SK-N-SH treated with all-trans-retinoic acid at 6 μM for 48 hours (cell line): ENCODE results near the gene TCAF1.

ENCODE experiments used
- ARNTL ChIP-seq: fragments of 450-650 bp; formaldehyde crosslinking; IDR thresholded peaks from 2 replicates; pipeline ENCODE4 v1.5.0; 2020; ENCODE audit warnings: low read depth, mild to moderate bottlenecking, moderate library complexity, borderline replicate concordance
- GLIS3 ChIP-seq: fragments of 250-450 bp; sonication (Bioruptor Pico); IDR thresholded peaks from 2 replicates; pipeline ENCODE4 v1.5.0; 2020; ENCODE audit warnings: mild to moderate bottlenecking, moderate library complexity
- PPARA ChIP-seq: fragments of 250-450 bp; sonication (Bioruptor Pico); IDR thresholded peaks from 2 replicates; pipeline ENCODE4 v1.5.0; 2020; ENCODE audit warnings: mild to moderate bottlenecking, borderline replicate concordance
- ZC3H10 ChIP-seq: fragments of 250-450 bp; sonication (Bioruptor Pico); IDR thresholded peaks from 2 replicates; pipeline ENCODE4 v1.5.1; 2021; ENCODE audit warnings: mild to moderate bottlenecking, moderate library complexity
- ZFP30 ChIP-seq: fragments of 450-650 bp; formaldehyde crosslinking; IDR thresholded peaks from 2 replicates; pipeline ENCODE4 v1.5.0; 2022; ENCODE audit warnings: mild to moderate bottlenecking, moderate library complexity
- ZNF565 ChIP-seq: fragments of 450-650 bp; formaldehyde crosslinking; conservative IDR thresholded peaks from 2 replicates; pipeline ENCODE4 v1.5.0; 2020; ENCODE audit warnings: low read depth, mild to moderate bottlenecking, moderate library complexity
- ZNF70 ChIP-seq: fragments of 450-650 bp; formaldehyde crosslinking; IDR thresholded peaks from 2 replicates; pipeline ENCODE4 v1.5.0; 2020; ENCODE audit warnings: mild to moderate bottlenecking, moderate library complexity
- TF ChIP-seq, protein P1 (sequence below): fragments of 250-450 bp; sonication (Bioruptor Pico); IDR thresholded peaks from 2 replicates; pipeline ENCODE4 v1.8.0; 2020; ENCODE audit warnings: mild to moderate bottlenecking, moderate library complexity, borderline replicate concordance

GRCh38 chr7:143898810-143899209, 3.2 kb downstream of the TCAF1 start:
- TF ChIP-seq ARNTL (CRISPR knock-in tag), result no peak
- no peak for TF ChIP-seq PPARA (CRISPR knock-in tag)
- TF ChIP-seq, protein P1, sequence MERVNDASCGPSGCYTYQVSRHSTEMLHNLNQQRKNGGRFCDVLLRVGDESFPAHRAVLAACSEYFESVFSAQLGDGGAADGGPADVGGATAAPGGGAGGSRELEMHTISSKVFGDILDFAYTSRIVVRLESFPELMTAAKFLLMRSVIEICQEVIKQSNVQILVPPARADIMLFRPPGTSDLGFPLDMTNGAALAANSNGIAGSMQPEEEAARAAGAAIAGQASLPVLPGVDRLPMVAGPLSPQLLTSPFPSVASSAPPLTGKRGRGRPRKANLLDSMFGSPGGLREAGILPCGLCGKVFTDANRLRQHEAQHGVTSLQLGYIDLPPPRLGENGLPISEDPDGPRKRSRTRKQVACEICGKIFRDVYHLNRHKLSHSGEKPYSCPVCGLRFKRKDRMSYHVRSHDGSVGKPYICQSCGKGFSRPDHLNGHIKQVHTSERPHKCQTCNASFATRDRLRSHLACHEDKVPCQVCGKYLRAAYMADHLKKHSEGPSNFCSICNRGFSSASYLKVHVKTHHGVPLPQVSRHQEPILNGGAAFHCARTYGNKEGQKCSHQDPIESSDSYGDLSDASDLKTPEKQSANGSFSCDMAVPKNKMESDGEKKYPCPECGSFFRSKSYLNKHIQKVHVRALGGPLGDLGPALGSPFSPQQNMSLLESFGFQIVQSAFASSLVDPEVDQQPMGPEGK (CRISPR knock-in tag), result no peak
- TF ChIP-seq ZFP30 (CRISPR knock-in tag), result no peak
- TF ChIP-seq ZNF565 (CRISPR knock-in tag), result no peak
- TF ChIP-seq ZC3H10 (CRISPR knock-in tag), result no peak
- no peak for TF ChIP-seq GLIS3 (CRISPR knock-in tag)
- no peak for TF ChIP-seq ZNF70 (CRISPR knock-in tag)
